Caco-2 (cell line): ENCODE data around the gene YJU2. TPM values are rescaled to one million over a fixed set of nuclear protein-coding genes. Genes with fewer than 3 reads are reported as not detected.
"Not testable (repeated sequence)": the region's sequence is repeated elsewhere in the genome, so short reads cannot be mapped to it uniquely, and the experiment has no call there.

Source experiments
- BruUV-seq: library from RNA; stranded (reverse); fragments of 400-500 nt; replicated peaks from 2 replicates; lab custom pipeline; 2021; lab: Mats Ljungman, UMichigan
- CTCF ChIA-PET: fragments of 300-600 bp; sonication (Branson Sonifier 250); formaldehyde crosslinking; loops from one replicate; lab custom pipeline; 2022; ENCODE audit warnings: antibody characterized with exemption; lab: Charles Lee
- POLR2A ChIA-PET: fragments of 300-600 bp; sonication (Branson Sonifier 250); formaldehyde crosslinking; loops from one replicate; lab custom pipeline; 2022; ENCODE audit warnings: antibody characterized with exemption; lab: Charles Lee
- DNase-seq, 2 experiments: peaks; one replicate each; pipeline versions ENCODE4 v3.0.0 to v3.0.0-alpha.2; 2020 to 2022
- H3K27me3 ChIP-seq: replicated peaks from 2 replicates; pipeline ENCODE4 v1.6.0; 2011; ENCODE audit warnings: low read length; ENCODE audit not compliant: control insufficient read depth, insufficient read depth
- H3K36me3 ChIP-seq: 2 replicates; pipeline ENCODE4 v1.5.1; 2011; ENCODE audit warnings: low read length; ENCODE audit not compliant: control insufficient read depth, insufficient read depth
- H3K4me1 ChIP-seq: fragments of 250-450 bp; sonication (Bioruptor Pico); 2 replicates; pipeline ENCODE4 v1.5.1; 2020; ENCODE audit warnings: mild to moderate bottlenecking
- H3K4me3 ChIP-seq: 2 replicates; pipeline ENCODE4 v1.5.1; 2011; ENCODE audit warnings: low read depth, mild to moderate bottlenecking, control low read depth, low read length
- H3K9me3 ChIP-seq: fragments of 250-450 bp; sonication (Bioruptor Pico); 2 replicates; pipeline ENCODE4 v1.5.1; 2020; ENCODE audit warnings: mild to moderate bottlenecking, moderate library complexity
- H3K27ac Mint-ChIP-seq: one replicate; pipeline ENCODE4 v1.8.0; 2022; ENCODE audit warnings: mixed read lengths; ENCODE audit not compliant: unreplicated experiment
- H3K27me3 Mint-ChIP-seq: one replicate; pipeline ENCODE4 v1.8.0; 2022; ENCODE audit warnings: mixed read lengths; ENCODE audit not compliant: insufficient read depth, unreplicated experiment
- H3K36me3 Mint-ChIP-seq: one replicate; pipeline ENCODE4 v1.8.0; 2022; ENCODE audit warnings: mild to moderate bottlenecking, mixed read lengths; ENCODE audit not compliant: insufficient read depth, unreplicated experiment
- H3K4me1 Mint-ChIP-seq: one replicate; pipeline ENCODE4 v1.8.0; 2022; ENCODE audit warnings: low read depth, mixed read lengths; ENCODE audit not compliant: unreplicated experiment
- H3K4me3 Mint-ChIP-seq: one replicate; pipeline ENCODE4 v1.8.0; 2022; ENCODE audit warnings: mild to moderate bottlenecking, moderate library complexity, mixed read lengths; ENCODE audit not compliant: unreplicated experiment
- H3K9me3 Mint-ChIP-seq: one replicate; pipeline ENCODE4 v1.8.0; 2022; ENCODE audit warnings: mixed read lengths; ENCODE audit not compliant: unreplicated experiment
- intact Hi-C: fragments of 100-400 bp; cut with micrococcal nuclease; formaldehyde crosslinking; loops from one replicate; pipeline ENCODE4 v1.10.0; 2022; ENCODE audit not compliant: unreplicated experiment
- total RNA-seq: library from RNA; stranded (reverse); gene quantifications from 2 replicates; pipeline ENCODE4 v1.2.3, GENCODE V29; 2022
- TF ChIP-seq, protein P1 (sequence below), 2 experiments: fragments of 200-600 bp in 1 of 2; IDR thresholded peaks; 1 replicate in 1 of 2; 2 replicates in 1 of 2; pipeline versions ENCODE4 v1.5.1 to v1.8.0; 2011 to 2022; ENCODE audit warnings: antibody characterized with exemption in 1 of 2, control low read depth in 1 of 2, inconsistent platforms in 1 of 2, low read depth in 1 of 2, low read length in 1 of 2, mild to moderate bottlenecking in 1 of 2, moderate library complexity in 1 of 2; ENCODE audit not compliant: insufficient read depth in 1 of 2, severe bottlenecking in 1 of 2, unreplicated experiment in 1 of 2

Gene YJU2
- total RNA-seq, 1 experiment from 2014 or later = 19.5 TPM

DNA sequence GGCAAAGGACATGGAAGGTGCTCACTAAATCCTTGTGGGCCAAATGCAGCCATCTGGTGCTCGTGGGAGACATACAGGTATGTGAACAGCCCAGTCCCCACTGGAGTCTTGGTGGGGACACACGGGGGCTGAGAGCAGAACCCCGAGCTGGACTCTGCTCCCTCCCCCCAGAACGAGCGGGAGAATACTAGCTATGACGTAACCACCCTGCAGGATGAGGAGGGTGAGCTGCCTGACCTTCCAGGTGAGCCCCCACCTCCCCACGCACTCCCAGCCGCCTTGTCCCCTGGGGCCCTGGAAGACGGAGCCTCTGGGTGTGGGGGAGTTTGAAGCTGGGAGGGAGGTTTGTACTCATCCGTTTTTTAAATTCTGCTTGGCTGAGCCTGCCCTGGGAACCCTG, 31.1 kb upstream of the YJU2 start:
- Mint-ChIP-seq H3K4me3 (no peak overlapping the region), H3K27ac (no peak overlapping the region), H3K4me1 (peaks cover 6% of the 10 kb centered on the region), H3K9me3 (no peaks in the 10 kb centered on the region), H3K27me3 (no peaks in the 10 kb centered on the region), H3K36me3 (no peaks in the 10 kb centered on the region)
- ChIA-PET POLR2A (no interaction called here), CTCF (no interaction called here)
- H3K4me3 ChIP-seq = no peak overlapping the region
- no peaks in the 10 kb centered on the region for H3K36me3 ChIP-seq
- TF ChIP-seq, protein P1, sequence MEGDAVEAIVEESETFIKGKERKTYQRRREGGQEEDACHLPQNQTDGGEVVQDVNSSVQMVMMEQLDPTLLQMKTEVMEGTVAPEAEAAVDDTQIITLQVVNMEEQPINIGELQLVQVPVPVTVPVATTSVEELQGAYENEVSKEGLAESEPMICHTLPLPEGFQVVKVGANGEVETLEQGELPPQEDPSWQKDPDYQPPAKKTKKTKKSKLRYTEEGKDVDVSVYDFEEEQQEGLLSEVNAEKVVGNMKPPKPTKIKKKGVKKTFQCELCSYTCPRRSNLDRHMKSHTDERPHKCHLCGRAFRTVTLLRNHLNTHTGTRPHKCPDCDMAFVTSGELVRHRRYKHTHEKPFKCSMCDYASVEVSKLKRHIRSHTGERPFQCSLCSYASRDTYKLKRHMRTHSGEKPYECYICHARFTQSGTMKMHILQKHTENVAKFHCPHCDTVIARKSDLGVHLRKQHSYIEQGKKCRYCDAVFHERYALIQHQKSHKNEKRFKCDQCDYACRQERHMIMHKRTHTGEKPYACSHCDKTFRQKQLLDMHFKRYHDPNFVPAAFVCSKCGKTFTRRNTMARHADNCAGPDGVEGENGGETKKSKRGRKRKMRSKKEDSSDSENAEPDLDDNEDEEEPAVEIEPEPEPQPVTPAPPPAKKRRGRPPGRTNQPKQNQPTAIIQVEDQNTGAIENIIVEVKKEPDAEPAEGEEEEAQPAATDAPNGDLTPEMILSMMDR (IDR thresholded peaks at IDR 0.05; ENCODE audit: insufficient read depth in 1 of 2, low read depth in 1 of 2, low read length in 1 of 2, severe bottlenecking in 1 of 2, unreplicated experiment in 1 of 2) = no peak
- no peaks in the 10 kb centered on the region for H3K4me1 ChIP-seq
- no peaks in the 10 kb centered on the region; the same call in 1 of the 2 replicates for H3K27me3 ChIP-seq
- intact Hi-C loops = no loop called here
- DNase-seq = no peak
- no TSS peak for BruUV-seq
- peaks cover 5% of the 10 kb centered on the region; the same call in 1 of the 2 replicates for H3K9me3 ChIP-seq

DNA sequence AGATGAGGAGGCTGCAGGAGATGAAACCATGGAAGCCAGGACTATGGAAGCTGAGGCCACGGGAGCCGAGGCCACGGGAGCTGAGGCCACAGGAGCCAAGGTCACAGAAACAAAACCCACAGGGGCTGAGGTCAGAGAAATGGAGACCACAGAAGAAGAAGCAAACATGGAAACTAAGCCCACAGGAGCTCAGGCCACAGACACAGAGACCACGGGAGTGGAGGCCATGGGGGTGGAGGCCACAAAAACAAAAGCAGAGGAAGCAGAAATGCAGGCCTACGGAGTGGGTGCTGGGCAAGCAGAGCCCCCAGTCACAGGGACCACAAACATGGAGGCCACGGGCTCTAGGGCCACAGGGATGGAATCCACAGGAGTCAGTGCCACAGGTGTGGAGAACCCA, 30.0 kb upstream of the YJU2 start:
- Histone ChIP-seq H3K36me3 (no peaks in the 10 kb centered on the region), H3K9me3 (peaks cover 5% of the 10 kb centered on the region; the same call in 1 of the 2 replicates), H3K4me3 (no peak overlapping the region), H3K27me3 (no peaks in the 10 kb centered on the region; the same call in 1 of the 2 replicates), H3K4me1 (no peaks in the 10 kb centered on the region)
- H3K27me3 Mint-ChIP-seq = no peaks in the 10 kb centered on the region
- BruUV-seq = no TSS peak
- peaks cover 6% of the 10 kb centered on the region for H3K4me1 Mint-ChIP-seq
- H3K4me3 Mint-ChIP-seq = no peak overlapping the region
- ChIA-PET CTCF (no interaction called here), POLR2A (no interaction called here)
- TF ChIP-seq, protein P1 (IDR thresholded peaks at IDR 0.05; ENCODE audit: insufficient read depth in 1 of 2, low read depth in 1 of 2, low read length in 1 of 2, severe bottlenecking in 1 of 2, unreplicated experiment in 1 of 2) = no peak
- no peak for DNase-seq
- H3K27ac Mint-ChIP-seq = no peak overlapping the region
- H3K9me3 Mint-ChIP-seq = no peaks in the 10 kb centered on the region
- intact Hi-C loops = no loop called here
- no peaks in the 10 kb centered on the region for H3K36me3 Mint-ChIP-seq

DNA sequence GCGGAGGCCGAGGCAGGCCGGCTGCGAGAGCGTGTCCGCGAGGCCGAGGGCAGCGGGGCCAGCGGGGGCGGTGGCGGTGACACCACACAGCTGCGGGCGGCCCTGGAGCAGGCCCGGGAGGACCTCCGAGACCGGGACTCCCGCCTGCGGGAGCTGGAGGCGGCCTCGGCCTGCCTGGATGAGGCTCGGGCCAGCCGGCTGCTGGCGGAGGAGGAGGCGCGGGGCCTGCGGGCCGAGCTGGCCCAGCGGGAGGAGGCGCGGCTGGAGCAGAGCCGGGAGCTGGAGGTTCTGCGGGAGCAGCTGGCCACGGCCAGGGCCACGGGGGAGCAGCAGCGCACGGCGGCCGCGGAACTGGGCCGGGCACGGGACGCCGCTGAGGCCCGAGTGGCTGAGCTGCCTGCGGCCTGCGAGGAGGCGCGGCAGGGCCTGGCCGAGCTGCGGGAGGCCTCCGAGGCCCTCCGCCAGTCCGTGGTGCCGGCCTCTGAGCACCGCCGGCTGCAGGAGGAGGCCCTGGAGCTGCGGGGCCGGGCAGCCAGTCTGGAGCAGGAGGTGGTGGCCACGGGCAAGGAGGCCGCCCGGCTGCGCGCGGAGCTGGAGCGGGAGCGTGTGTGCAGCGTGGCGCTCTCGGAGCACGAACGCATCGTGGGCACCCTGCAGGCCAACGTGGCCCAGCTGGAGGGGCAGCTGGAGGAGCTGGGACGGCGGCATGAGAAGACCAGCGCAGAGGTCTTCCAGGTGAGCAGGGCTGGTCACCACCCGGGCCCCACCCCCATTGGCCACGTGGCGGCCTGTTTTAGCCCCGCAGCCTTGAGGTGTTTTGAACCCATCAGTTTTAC, 29.2 kb upstream of the YJU2 start:
- no peak for DNase-seq
- H3K27ac Mint-ChIP-seq = no peak overlapping the region
- TF ChIP-seq, protein P1 (IDR thresholded peaks at IDR 0.05; ENCODE audit: insufficient read depth in 1 of 2, low read depth in 1 of 2, low read length in 1 of 2, severe bottlenecking in 1 of 2, unreplicated experiment in 1 of 2) = no peak
- ChIA-PET CTCF (interaction anchor here (1.2 kb wide), 1 partner anchor 18 kb away, joined by 3 read pairs; no protein-coding TSS in a partner anchor), POLR2A (no interaction called here)
- H3K27me3 Mint-ChIP-seq = no peaks in the 10 kb centered on the region
- BruUV-seq = no TSS peak
- H3K36me3 Mint-ChIP-seq = no peaks in the 10 kb centered on the region
- no peaks in the 10 kb centered on the region for H3K36me3 ChIP-seq
- H3K4me3 ChIP-seq = no peak overlapping the region
- H3K4me3 Mint-ChIP-seq = no peak overlapping the region
- H3K9me3 Mint-ChIP-seq = no peaks in the 10 kb centered on the region
- no peaks in the 10 kb centered on the region; the same call in 1 of the 2 replicates for H3K27me3 ChIP-seq
- intact Hi-C loops = no loop called here
- H3K4me1 ChIP-seq = no peaks in the 10 kb centered on the region
- peaks cover under 1% of the 10 kb centered on the region for H3K4me1 Mint-ChIP-seq
- H3K9me3 ChIP-seq = peaks cover 5% of the 10 kb centered on the region; the same call in 1 of the 2 replicates

DNA sequence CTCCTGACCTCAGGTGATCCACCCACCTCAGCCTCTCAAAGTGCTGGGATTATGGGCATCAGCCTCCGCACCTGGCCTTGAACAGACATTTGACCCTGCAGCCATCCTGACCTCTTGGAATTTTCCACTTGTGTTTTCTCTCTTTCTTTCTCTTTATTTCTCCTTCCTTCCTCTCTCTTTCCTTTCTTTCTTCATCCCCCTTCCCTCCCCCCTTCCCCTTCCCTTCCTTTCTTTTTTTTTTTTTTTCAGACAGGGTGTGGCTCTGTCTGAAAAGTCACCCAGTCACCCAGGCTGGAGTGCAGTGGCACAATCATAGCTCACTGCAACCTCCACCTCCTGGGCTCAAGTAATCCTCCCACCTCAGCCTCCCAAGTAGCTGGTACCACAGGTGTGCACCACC, 28.4 kb upstream of the YJU2 start:
- CTCF ChIA-PET = interaction anchor here (1.2 kb wide), 1 partner anchor 19 kb away, joined by 3 read pairs; no protein-coding TSS in a partner anchor
- H3K4me1 ChIP-seq, H3K27me3 ChIP-seq, H3K36me3 ChIP-seq, H3K9me3 Mint-ChIP-seq, intact Hi-C loops, DNase-seq, H3K4me1 Mint-ChIP-seq, H3K9me3 ChIP-seq, H3K4me3 ChIP-seq, H3K36me3 Mint-ChIP-seq, H3K4me3 Mint-ChIP-seq, POLR2A ChIA-PET, BruUV-seq, H3K27ac Mint-ChIP-seq, H3K27me3 Mint-ChIP-seq: not testable (repeated sequence)
